GM11168 (cell line): ENCODE measurements around the gene ZFR2.

Experiments
- in situ Hi-C: fragments of 300-500 bp; cut with MboI; formaldehyde crosslinking; loops from one replicate; pipeline ENCODE4 v1.12.0; 2022; ENCODE audit warnings: low sequenced_read_pairs; ENCODE audit not compliant: unreplicated experiment

ZFR2 gene

DNA sequence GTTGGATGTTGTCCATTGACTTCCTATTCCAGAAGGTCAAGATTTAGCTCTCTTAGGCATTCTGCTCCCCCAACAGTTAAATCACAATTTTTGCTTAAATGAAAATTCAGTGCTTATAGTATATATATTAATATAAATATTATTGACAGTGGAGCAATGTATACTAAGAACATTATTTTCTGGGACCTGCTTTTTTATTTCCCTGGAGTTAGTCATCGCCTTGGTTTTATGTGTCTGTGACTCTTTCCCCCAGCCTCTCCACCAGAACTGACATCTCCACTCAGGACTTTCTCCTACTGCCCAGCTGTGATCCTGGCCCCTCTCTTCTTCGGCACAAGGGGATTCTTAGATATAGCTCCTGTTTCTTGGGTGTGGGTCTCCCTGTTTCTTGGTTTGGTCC is 72.5 kb downstream of the ZFR2 start:
- in situ Hi-C loops, result no loop called here

DNA sequence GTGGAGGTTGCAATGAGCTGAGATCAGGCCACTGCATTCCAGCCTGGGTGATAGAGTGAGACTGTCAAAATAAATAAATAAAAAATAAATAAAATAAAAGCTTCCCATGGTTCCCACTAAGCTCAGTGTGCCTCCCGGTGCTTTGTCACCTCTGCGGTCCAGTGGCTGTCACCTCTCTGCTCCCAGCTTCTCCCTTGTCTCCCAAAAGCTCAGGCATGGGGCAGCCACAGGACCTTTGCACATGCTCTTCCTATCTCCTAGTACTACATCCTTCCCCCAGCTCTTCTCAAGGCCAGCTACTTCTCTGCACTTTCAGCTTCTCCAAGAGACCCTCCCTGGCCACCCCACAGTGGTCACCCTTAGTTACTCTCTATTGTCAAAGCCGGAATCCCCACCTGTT is 75.0 kb downstream of the ZFR2 start:
- in situ Hi-C loops, result no loop called here

DNA sequence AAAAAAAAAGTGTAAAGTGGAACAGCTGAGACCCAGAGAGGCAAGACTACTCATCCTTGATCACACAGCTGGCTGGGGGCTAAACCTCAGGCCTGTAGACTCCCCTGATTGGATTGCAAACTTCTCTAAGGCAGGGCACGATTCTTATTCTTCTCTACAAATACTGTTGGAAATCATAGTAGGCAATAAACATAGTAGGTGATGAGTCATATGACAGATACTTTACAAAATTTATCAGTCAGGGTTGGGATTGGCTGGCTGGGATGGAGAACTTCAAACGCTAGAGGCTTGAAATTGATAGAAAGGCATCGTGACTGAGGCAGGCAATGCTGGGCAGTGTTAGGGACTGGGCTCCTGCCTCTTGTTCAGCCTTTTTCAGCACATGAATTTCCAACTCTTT is 76.7 kb downstream of the ZFR2 start:
- in situ Hi-C loops, result no loop called here

DNA sequence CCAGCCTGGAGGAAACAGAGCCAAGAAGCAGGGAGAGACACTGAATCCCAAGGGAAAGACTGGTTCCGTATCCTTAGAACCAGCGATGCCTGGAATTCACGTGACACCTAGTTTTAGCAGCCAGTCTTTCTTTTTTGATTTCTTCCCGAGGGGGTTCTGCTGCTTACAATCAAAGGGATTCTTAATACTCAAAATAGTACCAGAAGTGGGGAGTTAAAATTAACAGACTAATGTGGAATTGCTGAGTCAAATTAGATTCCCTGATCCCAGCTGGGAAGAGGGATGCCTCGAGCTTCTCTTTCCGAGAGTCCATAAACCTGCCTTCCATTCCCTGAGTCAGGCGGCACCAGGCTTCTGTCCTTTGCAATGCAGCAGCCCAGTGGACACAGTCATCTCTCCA is 77.9 kb downstream of the ZFR2 start:
- in situ Hi-C loops, result no loop called here

DNA sequence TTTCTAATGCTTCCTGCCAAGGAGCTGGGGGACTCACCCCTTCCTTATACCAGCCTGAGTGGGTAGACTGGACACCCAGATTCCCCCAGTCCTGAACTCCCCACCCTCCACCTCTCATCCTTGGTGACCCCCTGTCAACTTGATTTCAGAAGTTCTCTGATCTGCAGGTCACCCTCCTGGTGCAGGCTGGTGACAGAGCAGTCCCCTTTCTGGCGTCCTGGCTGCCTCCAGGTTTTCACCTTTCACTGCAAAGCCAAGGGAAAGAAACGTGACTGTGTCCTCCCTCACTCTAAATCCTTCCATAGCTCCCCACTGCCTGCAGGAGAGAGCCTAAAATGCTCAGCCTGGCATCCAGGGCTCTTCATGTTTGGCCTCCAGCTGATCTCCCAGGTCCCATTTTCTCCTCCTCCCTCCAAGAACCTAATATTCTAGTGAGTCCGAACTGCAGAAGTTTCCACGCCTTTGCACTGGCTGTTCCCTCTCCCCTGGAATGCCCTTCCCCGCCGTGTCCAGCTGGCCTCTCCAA is 78.6 kb downstream of the ZFR2 start:
- in situ Hi-C loops, result no loop called here

DNA sequence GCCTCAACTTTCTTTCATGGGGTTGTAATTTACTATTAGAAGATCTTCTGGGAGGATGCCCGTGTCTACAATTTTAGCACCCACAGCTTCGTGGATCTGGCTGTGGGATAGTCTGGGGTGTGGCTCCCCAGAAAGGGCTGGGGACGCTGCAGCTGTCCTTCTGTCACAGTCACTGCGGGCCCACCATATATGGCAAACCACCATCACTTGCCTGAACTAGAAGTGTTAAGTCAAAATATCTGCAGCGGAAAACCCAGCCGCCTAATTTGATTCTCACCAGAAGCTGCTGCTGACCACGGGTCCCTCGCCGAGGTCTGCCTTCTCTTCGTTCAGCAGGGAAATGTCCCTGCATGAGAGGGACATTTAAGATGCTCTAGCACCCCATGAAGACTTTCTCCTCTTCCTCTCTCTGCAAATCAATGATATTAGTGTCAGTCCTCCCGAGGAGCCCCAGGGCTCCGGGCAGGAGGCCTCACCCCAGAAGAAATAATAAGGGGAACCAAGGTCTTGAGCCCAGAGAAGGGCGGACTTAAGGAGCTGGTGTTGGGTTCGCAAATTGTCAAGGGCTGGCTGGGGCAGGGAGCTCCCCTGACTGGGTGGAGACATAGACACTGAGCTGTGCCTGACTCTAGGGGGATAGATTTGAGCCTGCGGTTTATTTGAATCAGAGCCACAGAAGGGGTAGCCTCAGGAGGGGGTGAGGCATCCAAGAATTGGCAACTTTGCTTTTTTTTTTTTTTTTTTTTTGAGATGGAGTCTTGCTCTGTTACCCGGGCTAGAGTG is 79.7 kb downstream of the ZFR2 start:
- in situ Hi-C loops, result no loop called here

DNA sequence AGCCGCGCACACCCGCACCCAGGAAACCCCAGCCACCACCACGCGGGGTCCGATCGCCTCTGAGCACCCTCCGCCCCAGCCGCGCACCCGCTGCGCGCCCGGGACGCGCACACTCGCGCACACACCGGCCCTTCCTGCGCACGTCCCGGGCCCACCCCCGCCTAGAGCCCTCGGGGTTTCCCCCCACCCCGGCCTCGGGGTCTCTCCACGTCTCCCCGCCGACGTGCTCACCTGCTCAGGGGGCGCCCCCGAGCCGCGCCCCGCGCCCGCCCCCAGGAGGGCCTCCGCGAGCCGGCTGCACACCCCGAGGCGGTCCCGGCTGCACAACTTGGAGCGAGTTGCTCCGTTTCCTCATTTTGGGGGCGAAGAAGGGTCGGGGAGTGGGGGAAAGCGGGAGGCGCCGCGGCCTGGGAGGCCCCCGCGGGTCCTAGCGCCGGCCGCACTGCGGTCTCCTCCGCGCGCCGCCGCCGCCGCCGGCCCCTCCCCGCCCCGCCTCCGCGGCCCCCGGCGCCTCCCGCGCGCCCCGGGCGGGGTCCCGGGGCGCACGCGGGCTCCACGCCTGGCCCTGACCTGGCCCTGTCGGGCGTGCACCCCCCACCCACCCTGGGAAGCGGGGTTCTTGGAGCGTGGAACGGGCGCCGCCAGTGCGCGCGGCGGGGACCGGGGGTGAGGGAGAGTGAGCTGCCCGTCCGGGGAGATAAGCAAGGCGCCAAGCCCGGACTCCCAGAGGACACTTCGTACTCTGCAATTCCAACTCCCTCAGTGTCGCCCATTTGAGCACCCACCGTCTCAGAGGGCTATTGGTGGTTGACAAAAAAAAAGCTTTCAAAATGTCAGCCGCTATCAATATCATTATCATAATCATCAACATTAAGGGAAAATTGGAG is 82.7 kb downstream of the ZFR2 start, which contains the start of gene MATK:
Gene MATK, minus strand, starts transcription at position 444 of the 887 bp plus-strand sequence. CDS start 1,246 bp downstream, outside the sequence.
- in situ Hi-C loops, result no loop called here

DNA sequence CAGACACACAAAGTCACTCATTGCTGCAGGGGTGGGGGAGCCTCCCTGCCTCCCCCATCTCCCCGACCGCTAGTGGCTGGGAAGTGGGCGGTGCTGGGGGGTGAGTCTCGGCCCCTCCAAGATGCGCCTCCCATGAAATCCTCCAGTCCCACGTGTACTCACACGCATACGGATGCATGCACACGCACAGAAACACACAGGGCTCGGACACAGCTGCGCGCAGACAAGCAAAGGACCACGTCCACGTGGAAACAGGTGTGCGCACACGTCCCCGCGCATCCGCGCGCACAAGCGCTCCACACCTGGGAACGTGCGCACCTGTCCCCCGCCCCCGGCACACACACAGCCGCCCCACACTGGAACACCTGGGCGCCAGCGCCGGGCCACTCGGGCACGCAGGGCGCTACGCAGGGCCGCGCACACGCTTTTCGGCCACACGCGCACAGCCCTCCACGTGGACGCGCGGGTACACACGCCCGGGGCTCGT is 83.3 kb downstream of the ZFR2 start:
- in situ Hi-C loops, result no loop called here

DNA sequence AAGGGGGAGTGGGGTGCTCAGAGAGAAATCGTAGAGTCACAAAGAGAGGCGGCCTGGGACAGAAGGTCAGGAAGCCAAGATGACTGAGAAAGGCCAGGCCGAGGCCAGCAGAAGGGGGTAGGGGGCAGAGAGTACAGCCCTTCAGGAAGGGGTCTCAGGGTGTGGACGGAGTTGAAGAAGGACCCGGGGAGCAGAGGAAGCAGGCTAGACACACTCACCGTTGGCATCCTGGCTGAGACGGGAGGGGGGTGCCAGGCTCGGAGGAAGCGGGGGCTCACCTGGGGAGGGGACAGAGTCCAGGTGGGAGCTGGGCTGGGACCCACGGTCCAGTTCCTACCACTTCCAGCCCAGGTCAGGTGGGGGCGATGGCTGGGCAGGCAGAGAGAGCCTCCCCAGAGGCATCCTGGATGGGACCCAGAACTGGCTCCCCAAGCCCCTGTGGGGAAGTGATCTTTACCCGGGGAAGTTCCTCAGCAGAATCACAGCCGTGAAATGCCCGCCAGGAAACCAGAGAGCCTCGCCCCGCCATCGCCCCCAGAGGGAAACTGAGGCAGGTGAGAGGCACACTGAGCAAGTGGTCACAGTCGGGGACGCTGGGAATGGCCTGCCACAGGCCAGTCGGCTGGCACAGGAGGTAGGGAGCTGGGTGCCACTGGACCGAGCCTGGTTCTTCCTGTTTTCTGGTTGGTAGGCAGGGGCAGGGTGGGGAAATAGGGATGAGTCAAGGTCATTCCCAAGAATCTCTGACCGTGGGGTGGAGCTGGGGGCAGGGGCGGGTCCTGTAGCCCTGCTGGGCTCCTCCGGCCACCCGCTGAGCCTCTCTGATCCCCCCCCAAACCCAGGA is 84.0 kb downstream of the ZFR2 start:
- in situ Hi-C loops, result no loop called here

DNA sequence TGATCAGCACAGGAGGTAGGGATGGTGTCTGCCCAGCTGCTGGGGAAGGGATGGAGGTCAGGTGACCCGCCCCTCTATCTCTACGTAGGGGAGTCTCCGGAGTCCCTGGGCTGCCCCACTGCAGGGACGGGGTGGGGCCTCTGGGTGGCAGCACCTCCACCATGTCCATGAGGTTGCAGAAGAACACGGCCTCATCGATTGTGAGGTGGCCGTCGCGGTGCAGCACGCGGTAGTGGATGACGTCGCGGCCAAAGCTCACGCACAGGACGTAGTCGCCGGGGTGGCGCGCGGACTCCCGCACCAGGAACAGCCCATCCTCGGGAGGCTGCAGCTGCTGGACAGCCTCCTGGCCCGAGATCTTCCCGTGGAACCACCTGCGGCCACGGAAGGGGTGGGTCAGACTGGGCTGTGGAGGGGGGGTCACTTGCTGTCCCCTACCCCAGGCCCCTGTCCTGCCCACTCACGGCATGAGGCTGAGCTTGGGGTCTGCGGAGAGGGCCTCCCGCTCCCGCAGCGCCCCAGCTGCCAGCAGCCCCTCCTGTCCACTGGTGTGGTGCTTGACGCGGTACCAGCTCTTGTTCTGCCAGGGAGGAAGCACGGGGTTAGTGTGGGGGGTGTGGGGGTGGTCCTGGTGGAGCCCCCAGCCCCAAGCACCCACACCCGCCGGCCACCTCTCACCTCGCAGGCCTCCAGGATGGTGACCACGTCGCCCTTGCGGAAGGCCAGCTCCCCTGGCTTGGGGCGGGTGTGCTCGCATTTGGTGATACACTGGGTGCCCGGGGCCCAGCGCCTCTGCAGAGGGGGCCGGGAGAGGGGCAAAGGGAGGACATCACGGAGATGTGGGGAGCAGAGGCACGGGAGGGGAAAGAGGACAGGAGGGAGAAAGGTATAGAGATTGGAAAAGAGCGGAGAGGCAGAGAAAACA is 84.9 kb downstream of the ZFR2 start:
- in situ Hi-C loops, result no loop called here

DNA sequence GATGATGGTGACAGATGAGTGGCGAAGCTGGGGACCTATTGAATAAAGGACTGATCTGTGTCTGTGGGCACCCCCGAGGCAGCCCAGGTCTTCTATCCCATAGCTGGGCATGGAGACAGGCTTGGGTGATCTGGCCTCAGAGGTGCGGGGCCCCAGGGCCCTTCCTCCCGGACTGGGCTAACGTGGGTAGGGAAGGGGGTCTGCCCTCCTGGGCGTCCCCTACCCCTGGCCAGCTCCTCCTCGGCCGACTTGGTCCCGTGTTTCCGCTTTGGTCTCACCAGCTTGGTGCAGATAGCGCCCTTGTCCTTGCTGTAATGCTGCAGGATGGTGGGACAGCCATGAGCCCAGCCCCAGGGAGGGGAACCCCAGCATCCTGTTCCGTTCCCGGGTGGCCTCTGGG is 85.9 kb downstream of the ZFR2 start:
- in situ Hi-C loops, result no loop called here

DNA sequence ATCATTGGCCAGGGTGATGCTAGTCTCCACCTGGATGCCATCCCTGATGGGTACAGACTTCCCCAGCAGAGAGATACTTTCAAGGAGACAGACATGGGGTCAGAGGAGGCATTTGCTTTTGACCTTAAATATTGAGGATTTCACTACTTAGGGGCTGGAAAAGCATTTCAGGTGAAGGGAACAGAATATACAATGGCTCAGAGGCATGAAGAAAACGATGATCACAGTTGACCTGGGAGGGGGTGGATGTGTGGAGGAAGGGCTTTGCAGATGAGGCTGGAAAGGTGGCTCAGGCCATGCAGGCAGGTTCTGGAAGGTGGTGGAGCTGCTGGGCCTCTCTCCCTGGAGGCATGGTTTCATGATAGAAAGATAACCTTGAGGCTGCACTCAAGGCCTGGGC is 86.5 kb downstream of the ZFR2 start:
- in situ Hi-C loops, result no loop called here

DNA sequence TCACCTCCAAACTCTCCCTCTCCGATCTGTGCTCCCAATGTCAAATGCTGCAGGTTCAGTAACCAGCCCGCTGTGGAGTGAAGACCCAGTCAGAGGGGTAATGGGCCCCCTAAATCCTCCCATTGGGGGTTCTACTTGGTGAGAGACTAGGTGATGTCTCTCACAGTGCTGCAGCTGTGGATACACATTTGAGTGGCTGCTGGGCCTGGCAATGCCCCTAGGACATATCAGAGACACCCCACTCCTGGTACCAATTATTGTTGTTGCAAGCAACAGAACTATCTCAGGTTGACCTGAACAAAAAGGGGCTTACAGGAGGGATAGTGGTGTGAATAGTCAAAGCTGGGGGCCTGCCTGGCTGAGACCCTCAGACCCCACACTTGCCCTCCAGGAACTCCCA is 87.2 kb downstream of the ZFR2 start:
- in situ Hi-C loops, result no loop called here

DNA sequence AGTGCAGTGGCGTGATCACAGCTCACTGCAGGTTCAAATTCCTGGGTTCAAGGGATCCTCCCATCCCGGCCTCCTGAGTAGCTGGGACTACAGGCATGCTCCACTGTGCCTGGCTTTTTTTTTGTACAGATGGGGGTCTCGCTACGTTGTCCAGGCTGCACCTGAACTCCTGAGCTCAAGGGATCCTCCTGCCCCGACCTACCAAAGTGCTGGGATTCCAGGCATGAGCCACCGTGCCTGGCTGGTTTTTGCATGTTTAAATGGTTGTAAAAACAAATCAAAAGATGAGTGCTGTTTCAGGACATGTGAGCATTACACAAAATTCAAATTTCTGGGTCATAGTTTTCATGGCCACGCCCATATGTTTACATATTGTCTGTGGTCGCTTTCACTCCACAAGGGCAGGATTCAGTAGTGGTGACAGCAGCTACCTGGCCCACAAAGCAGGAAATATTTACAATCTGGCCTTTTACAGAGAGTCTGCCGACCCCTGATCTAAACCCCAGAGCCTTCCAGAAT is 88.0 kb downstream of the ZFR2 start:
- in situ Hi-C loops, result no loop called here

DNA sequence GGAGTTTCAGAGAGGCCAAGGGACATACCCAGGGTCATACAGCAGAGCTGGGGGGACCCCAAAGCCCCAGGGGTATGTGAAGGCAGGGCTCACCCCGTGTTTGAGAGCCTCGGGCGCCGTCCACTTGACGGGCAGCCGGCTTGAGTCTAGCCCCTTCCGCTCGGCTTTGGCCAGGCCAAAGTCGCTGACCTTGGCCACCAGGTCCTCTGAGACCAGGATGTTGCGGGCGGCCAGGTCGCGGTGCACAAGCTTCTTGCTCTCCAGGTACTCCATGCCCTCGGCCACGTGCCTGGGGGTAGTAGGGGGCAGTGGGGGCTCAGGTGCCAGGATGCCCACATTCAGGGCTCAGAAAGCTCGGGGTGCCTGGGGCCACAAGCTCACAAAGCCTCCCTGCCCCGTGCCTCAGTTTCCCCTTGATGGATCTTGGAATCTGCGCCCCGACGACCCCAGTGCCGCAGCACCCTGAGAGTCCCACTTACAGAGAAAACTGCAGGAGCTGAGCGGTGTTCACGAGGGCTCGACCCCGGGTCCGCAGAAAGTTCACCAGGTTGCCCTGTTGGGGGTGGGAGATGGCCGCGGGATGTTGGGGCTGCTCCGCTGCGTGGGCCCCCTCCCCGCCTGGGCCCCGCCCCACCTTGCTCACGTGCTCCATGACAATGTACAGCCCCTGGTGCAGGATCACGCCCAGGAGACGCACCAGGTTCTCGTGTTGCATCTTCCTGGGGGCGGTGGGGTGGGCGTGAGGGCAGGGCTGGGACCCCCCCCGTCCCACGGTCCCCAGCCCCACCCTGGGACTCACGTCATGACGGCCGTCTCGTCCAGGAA is 89.7 kb downstream of the ZFR2 start:
- in situ Hi-C loops, result no loop called here

DNA sequence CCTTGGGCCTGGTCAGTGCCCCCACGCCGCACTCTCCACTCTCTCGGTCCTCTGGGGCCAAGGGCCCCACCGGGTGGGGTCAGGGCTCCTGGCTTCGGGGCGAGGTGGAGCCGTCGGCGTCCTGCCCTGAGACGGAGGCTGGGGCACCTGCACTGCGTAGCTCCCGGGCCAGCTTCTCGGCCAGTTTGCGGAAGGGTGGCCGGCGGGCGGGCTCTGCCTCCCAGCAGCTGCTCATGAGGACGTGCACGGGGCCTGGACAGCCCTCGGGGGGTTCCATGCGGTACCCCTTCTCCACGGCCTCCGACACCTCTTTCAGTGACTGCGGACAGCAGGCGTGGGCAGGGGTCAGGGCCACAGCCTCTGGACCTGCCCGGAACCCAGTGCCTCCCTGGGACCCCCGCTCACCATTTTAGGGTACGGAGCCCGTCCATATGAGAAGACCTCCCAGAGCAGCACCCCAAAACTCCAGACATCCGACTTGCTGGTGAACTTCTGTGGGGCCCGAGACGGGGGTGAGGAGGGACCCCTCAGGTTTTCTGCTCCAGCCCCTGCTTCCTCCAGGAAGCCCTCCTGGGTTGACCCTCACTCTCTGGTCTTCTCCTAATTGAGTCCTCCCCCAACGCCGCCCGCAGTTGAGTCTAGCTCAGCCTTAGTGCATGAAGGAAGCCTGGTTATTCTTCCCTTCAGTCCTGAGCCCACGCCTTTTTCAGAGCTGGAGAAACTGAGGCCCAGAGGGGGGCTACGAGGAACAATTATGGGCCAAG is 90.6 kb downstream of the ZFR2 start:
- in situ Hi-C loops, result no loop called here

DNA sequence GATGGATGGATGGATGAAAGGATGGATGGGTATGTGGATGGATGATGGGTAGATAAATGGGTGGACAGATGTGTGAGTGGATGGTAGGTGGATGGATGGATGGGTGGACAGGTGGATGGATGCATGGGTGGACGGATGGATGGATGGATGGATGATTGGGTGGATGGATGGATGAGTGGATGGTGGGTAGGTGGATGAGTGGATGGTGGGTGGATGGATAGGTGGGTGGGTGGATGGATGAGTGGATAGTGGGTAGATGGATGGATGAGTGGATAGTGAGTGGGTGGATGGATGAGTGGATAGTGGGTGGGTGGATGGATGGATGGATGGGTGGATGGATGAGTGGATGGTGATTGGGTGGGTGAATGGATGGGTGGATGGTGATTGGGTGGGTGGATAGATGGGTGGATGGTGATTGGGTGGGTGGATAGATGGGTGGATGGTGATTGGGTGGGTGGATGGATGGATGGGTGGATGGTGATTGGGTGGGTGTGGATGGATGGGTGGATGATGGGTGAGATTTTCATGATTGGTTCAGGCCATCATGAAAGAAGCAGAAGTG is 92.3 kb downstream of the ZFR2 start:
- in situ Hi-C loops, result no loop called here
